HG02885 (cell line): ENCODE measurements around the gene HDAC9.

Source experiments
- ATAC-seq: cut with Tn5 transposase; IDR thresholded peaks from one replicate; pipeline ENCODE4 v1.9.1; 2021; ENCODE audit warnings: mild to moderate bottlenecking; ENCODE audit not compliant: unreplicated experiment, poor library complexity

HDAC9 gene

DNA sequence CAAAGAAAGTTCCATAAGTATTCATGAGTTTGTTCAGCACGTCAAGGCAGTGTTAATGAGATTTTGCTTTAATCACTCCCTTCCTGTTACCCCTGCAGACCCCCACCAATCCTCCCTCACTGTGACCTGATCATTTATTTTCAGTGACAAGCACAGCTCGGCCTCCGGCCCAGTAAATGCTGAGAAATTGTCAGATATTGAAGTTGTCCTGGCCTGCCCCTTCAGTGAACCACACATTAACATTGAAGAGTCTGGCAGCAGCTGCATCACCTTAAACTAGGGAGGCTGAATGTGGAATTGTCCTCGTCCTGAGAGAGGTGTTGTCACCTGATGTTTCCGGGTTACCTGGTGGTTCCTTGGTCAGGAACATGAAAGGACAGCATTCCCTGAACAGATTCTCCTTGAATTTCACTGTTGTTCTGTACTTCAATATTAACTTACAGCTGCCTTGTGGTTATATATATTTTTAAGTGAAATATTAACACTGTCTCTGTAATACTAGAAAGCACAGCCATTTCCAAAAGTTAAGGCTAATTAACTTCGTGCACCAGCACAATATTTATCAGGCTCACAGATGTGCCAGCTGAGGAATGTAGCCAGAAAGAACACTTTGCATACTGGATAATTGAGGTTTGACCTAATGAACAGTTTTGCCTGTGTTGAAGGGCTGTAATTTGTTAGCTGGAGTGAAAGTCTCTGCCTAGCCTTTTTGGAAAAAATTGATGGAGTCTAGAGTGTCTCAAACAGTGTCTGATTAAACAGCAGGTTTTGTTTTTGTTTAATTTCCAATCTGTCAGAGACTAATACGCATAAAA lies 265.3 kb downstream of the HDAC9 start:
- ATAC-seq: no peak

DNA sequence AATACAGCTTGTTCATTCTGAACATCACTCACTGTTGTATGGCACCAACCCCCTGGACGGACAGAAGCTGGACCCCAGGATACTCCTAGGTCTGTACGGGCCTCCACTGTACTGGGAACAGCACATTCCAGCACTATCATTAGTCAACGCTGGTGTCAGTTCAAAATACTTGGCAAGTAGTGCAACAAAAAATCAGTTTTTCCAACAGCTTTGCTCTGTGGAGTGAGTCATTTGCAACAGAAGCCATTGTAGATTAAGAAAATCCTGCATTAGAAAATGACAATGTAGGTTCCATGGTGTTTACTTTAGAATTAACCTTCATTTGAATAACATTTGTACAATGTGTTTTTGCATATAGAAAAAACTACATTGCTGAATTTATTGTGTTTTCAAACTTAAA lies 266.6 kb downstream of the HDAC9 start:
- no peak for ATAC-seq

DNA sequence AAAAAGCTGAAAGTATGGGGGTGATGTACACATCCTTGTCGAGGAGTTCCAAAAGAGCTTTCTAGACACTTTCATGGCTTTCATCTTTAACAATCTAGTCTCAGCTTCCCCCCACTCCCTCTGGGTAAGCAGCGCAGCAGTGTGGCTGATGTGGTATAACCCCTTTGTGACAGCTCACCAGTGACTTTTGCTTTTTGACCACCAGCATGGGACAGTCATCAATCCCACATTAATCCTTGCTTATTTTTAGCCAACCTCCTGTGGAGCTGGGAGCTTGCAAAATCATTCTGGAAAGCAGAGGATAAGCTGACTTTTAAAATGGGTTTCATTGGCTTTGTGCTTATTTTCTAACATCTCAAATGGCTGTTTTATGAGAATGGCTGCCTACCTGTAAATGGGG lies 272.7 kb downstream of the HDAC9 start:
- no peak for ATAC-seq

DNA sequence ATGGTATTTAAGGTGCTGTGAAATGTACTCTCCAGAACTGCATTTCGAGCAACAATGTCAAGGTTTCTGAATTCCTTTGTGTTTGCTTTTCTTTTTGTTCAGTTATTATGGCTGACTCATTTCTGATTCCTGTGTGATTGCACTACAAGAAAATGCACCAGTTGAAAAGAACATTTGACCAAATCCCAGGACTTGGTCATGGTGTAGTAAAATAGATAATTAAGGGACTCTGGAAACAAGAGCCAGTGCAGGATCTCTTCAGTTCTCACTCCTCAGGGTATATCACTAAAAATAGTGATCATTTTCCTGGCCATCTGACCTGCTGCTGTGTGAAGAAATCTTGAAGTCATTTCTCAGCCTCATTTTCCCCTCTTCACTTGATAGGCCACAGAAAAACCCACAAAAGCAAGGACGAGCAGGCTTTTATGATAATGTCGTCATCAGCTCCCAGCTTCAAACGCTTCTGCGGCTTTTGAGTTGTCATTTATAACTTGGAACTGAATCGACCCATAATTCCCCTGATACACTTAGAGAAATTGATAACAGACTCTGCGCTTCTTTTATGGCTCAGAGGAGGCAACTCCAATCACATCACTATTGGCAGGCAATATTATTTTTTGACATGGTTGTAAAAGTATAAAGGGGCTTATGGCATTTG lies 274.7 kb downstream of the HDAC9 start:
- ATAC-seq: no peak

DNA sequence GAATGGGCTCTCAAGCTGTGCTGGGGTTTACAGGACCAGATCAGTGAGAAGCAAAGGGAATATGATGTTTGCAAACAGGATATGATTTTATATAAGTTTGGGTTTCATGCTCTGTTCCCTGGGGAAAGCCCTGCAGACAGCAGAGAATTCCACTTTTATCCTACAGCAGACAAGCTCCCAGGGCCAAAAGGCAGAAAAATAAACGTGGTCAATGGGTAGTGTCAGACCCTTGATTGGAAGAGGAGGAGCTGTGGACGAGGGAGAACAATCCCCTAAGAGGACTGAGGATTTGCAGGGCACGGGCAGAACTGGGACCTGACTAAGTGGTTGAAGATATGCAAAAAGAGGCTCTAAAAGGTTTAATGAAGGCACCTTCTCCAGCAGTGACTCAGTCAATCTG lies 275.3 kb downstream of the HDAC9 start:
- ATAC-seq: no peak

DNA sequence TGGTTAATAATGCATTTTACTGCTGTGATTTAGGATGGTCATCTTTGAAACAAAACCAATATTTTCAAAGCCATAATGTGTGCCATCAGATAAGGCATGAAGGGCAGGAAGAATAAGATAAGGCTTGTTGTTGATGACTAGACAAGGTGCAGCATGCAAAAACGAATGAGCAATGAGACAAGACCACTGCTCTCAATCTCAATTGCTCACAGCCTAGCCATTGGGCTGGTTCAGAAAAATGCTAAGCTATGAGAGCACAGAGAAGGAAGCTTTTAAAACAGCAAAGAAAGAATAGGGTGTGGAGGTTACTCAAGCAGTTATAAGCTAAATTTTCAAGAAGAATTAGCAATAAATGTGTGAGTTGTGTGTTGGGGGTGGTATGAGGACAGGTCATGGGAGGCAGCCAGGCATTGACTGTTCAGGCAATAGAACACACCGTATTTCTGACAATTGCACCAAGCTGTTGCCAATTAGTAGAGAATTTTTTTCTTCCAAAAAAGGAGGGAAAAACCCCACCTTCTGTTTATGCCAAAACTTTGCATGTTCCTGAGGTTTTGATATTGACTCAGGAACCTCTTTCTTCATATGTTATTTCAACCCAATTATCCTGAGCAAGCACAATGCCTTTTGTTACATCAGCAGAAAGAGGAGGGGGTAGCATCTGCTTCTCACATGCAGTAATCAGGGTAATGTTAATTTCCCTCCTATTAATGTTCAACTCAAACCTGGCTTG lies 276.5 kb downstream of the HDAC9 start:
- ATAC-seq: no peak

DNA sequence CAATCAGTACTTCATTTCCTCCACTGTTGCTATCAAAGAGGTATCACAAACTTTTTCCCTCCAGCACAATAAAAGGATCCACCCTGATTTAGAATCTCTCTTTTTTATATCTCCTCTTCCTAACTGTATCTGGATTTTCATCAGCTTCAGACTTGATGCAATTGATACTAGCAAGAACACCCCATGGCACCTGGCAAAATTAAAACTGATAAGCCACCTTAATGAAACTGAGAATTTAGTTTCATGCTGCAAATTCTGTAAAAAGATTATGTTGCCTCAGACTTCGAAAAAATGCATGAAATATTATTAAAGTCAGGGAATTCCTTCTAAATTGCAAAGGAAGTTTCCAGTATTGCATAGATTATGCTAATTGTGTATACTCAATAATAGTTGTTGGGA lies 277.0 kb downstream of the HDAC9 start:
- no peak for ATAC-seq

DNA sequence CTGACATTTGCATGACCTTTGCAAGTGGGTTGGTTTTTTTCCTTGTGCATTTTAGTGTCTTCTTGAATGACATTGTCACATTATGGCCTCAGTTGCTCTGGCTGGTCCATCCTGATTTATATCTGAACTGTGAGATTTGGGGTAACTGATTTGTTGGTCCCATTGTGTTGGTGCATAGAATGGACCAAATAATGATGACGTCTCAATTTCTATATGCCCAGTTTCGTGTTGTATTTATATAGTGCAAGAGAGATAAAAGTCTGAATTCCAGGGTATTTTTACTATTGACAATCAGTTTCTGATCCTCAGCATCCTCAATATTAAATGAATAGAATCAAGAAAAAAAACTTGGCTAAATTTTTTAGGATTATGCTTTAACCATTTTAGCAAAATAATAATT lies 281.8 kb downstream of the HDAC9 start:
- ATAC-seq: no peak

DNA sequence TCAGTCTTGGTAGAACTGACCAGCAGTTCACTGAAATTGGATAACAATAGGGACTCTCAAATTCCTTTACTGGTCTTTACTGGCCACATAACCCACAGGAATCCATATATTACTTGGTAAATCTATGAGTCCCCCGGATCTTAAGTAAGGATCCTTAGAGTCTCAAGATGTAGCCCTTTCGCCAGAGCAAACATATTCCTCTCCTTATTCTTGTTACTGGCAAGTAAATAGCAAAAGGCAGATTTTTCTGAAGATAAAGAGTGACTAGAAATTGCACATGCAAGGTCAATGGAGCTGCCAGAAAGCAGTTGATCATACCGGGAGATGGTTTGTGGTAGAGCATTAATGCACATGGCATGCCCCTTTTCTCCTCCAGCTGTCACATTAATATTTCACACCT lies 283.0 kb downstream of the HDAC9 start:
- no peak for ATAC-seq

DNA sequence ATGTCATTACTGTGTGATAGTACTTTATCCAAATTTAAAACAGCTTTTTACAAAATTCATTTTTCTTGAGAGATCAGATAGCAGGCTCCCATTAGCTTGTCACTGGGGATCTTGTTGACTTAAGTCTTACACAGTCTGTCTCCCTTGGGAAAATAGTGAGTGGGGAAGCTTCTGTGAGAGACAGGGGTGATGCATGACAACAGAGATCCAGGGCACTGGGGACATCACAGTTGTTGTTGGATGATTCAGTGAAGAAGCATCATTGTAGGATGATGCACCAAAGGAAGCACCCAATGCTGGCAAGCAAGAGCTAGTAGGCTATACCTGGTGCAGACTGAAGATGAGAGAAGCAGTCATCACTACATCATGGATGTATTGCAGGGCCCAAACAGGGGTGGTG lies 284.7 kb downstream of the HDAC9 start:
- ATAC-seq: no peak

DNA sequence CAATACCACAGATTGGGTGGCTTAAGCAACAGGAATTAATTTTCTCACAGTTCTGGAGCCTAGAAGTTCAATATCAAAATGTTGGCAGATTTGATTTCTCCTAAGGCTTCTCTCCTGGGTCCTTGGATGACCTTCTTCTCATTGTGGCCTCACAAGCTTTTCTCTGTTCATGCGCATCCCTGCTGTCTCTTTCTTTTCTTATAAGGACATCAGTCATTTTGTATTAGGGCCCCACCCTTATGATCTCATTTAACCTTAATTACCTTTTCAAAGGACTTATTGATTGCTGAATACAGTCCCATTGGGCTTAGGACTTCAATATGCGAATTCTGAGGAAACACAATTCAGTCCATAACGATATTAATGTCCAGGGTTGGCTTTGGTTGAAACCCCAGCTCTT lies 285.4 kb downstream of the HDAC9 start:
- no peak for ATAC-seq

DNA sequence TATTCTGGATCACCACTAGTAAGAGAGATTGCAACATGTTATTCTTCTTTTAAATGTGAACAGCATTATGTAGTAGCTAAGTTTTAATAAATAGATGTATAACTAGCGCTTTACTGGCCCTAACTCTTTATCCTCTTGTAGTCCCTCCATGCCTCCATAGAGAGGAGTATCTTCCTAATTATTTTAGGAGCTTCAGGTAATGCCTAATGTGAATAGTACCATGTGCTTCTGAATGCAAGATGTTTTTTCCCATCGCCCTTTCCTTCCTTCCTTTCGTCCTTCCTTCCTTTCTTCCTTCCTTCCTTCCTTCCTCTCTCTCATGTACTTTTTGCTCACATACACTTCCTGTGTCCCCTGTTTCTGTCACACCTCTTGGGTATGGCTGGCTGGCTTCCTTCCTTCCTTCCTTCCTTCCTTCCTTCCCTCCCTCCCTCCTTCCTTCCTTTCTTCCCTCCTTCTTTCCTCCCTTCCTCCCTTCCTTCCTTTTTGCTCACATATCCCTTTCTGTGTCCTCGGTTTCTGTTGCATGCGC lies 290.7 kb downstream of the HDAC9 start:
- no peak for ATAC-seq

DNA sequence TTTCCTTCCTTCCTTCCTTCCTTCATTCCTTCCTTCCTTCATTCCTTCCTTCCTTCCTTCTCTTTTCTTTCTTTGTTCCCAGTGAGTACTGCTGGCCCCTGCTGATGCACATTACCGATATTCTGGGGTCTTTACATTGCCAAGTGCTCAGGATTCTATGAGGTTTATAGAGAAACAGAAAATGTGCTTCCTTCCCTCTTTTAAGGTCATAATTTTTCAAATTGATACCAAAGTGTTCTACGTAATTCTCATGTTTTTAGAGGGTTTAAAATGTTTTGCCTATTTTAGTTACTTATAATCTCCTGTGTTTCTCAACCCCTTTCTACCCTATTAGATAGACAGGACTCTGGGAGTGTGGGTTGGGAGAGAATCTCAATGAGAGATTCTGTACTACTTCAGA lies 291.2 kb downstream of the HDAC9 start:
- ATAC-seq: no peak

DNA sequence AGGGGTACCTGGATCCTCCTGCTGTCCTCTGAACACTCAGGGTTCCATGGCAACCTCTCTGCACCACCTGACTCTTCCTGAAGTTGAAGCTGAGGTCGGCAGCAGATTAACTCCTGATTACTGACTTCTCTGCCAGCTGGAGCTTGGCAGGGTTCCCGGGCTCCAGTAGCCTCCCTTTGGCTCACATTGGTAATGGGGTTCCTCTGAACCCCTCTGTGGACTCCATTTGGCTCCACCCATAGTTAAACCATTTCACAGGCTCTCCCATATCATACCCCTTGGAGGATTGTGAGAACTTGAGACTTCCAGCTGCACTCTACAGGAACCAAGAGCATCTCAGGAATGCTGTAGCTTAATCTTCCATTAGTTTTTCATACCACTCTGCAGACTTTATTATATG lies 292.5 kb downstream of the HDAC9 start:
- no peak for ATAC-seq

DNA sequence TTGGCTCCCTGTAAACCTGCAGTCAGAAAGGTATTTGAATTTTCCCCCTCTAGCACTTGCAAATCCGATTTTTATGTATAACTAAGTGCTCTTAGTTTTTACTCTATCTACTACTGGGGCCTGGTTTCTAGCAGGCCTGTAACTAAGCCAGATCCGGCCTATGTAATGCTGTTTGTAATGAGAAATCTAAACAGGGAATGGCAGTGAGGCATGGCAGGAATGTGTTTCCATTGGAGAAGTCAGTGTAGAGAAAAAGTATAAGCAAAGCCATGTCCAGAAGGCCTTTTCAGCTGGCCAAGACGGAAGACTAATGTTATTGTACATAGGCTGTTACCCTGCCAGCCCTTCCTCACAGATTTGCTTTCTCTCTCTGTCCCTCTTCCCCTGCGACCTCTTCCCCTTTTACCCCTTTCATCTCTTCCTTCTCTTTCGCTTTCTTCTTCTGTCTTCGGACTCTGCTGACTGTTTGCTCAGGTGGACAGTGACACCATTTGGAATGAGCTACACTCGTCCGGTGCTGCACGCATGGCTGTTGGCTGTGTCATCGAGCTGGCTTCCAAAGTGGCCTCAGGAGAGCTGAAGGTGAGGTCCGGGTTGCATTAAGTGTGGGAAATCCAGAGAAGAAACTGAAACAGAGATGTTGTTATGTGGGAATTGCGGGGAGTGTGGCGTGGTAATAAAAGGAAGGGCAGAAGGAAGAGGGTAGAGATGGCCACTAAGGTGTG lies 297.5 kb downstream of the HDAC9 start:
- no peak for ATAC-seq

DNA sequence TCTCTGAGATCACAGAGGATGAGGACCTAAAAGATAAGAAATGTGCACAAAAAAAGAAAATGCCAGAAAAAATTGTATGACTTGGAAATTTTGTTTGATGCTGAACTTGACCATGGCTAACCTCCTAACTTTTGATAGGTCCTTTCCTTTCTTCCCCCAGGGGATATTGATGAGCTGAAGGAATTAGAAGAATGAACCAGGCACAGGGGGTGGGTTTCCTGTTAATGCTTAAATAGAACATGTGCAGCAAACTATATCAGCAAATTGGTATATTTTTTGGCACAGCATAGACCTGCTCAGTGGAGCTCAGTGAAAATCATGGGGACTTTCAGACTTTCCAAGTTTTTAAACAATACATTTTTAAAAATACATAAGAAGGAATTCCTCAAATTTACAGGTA lies 300.7 kb downstream of the HDAC9 start:
- ATAC-seq: no peak

DNA sequence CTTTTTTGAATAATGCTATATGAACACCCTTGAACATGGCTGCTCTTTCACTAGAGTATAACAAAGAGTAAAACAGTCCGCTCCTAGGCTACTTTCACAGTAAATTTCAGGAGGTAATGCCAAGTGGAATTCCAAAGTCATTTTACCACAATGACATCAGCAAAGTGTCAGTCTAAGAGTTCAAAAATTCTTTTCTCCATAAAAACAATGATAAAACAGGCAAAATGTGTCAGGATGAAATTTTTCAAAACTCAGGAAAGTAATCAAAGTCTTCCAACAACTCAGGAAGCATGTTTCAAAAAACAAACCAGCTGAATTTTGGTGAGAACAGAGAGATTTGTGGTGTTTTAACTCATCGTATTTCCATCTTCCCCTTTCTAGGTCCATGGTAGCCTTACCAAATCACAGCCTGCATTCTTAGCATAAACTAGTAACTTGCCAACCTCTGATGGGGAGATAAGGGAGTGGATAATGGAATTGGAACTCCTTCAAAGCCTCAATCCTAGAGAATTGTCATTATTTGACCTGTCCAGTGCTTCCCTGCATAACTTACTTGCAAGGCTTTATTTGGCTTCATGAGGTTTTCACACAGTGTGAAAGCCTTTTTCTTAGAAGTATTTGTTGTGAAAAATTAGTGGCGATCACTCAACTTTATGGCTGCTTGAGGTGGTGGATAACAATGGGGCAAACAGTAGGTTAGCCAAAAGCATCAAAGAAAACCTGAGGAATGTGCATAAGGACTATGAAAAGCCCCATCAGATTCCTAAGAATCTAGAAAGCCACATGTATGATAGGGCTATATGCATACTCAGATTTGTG lies 302.7 kb downstream of the HDAC9 start:
- no peak for ATAC-seq

DNA sequence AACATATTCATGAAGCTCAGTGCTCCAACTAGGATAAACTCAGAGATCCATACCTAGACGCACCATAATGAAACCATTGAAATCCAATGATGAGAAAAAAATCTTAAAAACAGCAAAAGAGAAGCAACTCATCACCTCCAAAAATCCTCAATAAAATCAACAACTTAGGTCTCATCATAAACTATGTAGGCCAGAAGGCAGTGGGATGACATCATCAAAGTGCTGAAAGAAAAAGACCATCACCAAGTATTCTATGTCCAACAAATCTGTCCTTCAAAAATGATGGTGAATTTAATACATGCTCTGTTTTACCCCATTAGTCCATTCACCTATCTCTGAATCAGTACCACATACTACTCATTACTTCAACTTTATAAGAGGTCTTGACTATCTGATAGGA lies 304.4 kb downstream of the HDAC9 start:
- ATAC-seq: no peak

DNA sequence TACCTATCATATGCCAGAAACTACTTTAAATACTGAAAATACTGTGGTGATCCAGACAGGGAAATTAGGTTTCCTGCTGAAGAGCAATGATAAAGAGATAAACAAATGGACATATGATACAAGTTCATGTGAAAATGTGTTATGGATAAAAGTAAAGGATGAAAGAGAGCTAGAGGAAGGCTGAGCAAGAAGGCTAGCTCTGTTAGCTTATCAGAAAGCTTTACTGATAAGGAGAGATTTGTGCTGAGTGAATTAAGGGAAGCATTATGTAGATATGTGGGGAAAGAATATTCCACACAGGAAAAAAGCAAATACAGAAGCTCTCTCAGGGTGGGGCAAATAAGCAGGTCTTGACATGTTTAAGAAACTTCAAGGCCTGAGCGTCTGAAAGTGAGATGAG lies 308.4 kb downstream of the HDAC9 start:
- ATAC-seq: no peak

DNA sequence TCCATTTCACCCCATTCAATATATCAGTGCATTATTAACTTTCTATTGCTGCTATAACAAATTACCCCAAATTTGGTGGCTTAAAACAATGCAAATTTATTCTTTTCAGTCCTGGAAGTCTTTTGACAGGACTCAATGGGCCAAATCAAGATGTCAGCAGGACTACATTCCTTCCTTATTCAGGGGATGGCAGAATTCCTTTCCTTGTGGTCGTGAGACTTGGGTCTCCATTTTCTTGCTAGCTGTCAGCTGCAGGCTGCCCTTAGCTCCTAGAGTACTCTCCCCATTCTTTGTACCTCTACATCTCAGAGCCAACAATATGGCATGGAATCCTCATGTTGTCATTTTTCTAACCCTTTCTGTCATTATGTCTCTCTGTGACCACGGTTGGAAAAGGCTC lies 310.6 kb downstream of the HDAC9 start:
- ATAC-seq: no peak
